Muscle of leg (tissue), 11 donors: ENCODE data around the gene AMFR. TPM values are rescaled to one million over a fixed set of nuclear protein-coding genes. Genes with fewer than 3 reads are reported as not detected.
"Not testable (repeated sequence)": the region's sequence is repeated elsewhere in the genome, so short reads cannot be mapped to it uniquely, and the experiment has no call there.

Experiments used
- DNase-seq: peaks from one replicate; pipeline ENCODE4 v3.0.0; 2013
- H3K27ac ChIP-seq: one replicate; pipeline ENCODE4 v1.5.1; 2013; ENCODE audit warnings: mild to moderate bottlenecking, low read length, control low read depth
- H3K27me3 ChIP-seq: one replicate; pipeline ENCODE4 v1.6.1; 2013; ENCODE audit warnings: low read length; ENCODE audit not compliant: control insufficient read depth, insufficient read depth
- H3K36me3 ChIP-seq: one replicate; pipeline ENCODE4 v1.6.1; 2013; ENCODE audit warnings: low read length; ENCODE audit not compliant: control insufficient read depth, insufficient read depth
- H3K4me1 ChIP-seq: one replicate; pipeline ENCODE4 v1.6.1; 2013; ENCODE audit warnings: low read length; ENCODE audit not compliant: control insufficient read depth, insufficient read depth
- H3K4me3 ChIP-seq: one replicate; pipeline ENCODE4 v1.5.1; 2013; ENCODE audit warnings: low read length, control low read depth
- H3K9me3 ChIP-seq: replicated peaks from 2 replicates; pipeline ENCODE4 v1.6.1; 2013; ENCODE audit warnings: low read depth, low read length; ENCODE audit not compliant: control insufficient read depth
- WGBS: methylation state at CpG from one replicate; pipeline ENCODE4 v1.1.5; 2013; ENCODE audit warnings: missing lambda C conversion rate; ENCODE audit not compliant: insufficient coverage; 5-methylcytosine and 5-hydroxymethylcytosine counted together
- polyA plus RNA-seq, 8 donors: library from polyadenylated mRNA; unstranded; fragments of 120-200 nt; gene quantifications; one replicate each; pipeline versions ENCODE4 v1.2.1 to v1.2.3, GENCODE V29; 2013; ENCODE audit warnings: inconsistent platforms in 1 of 8, low replicate concordance in 1 of 8; ENCODE audit not compliant: insufficient read length in 8 of 8, insufficient read depth in 1 of 8
- total RNA-seq: library from RNA; stranded (reverse); fragments of 120-200 nt; gene quantifications from one replicate; pipeline ENCODE4 v1.2.4, GENCODE V29; 2013

The AMFR gene
- total and polyA plus RNA-seq, 9 donors: 36.6 to 70.4 (median 49.1) TPM

GRCh38 chr16:56380778-56381485, 44.4 kb downstream of the AMFR start:
- WGBS: no CpG with 5 or more reads among the region's 3 CpGs
- not testable (repeated sequence) for H3K27me3 ChIP-seq, H3K27ac ChIP-seq, H3K4me1 ChIP-seq, DNase-seq, H3K4me3 ChIP-seq, H3K9me3 ChIP-seq
- H3K36me3 ChIP-seq: peaks cover 57% of the 10 kb centered on the region

GRCh38 chr16:56379044-56379443, 46.3 kb downstream of the AMFR start:
- H3K36me3 ChIP-seq: peaks cover 39% of the 10 kb centered on the region
- not testable (repeated sequence) for DNase-seq, H3K4me1 ChIP-seq, H3K4me3 ChIP-seq, H3K27me3 ChIP-seq, H3K9me3 ChIP-seq, H3K27ac ChIP-seq
- WGBS: 100% methylated on average over 1 of the region's 6 CpGs

- H3K9me3 ChIP-seq, H3K27ac ChIP-seq, H3K4me1 ChIP-seq, H3K4me3 ChIP-seq, DNase-seq, H3K27me3 ChIP-seq: not testable (repeated sequence)
- WGBS: no CpG with 5 or more reads among the region's 6 CpGs
- H3K36me3 ChIP-seq: peaks cover 18% of the 10 kb centered on the region
Measured at GRCh38 chr16:56375792-56376191, 49.6 kb downstream of the AMFR start.

GRCh38 chr16:56373003-56373402, 52.3 kb downstream of the AMFR start:
- no peak overlapping the region for H3K4me3 ChIP-seq
- DNase-seq: no peak
- WGBS: no CpG with 5 or more reads among the region's 4 CpGs
- H3K27me3 ChIP-seq: no peaks in the 10 kb centered on the region
- H3K9me3 ChIP-seq: no peaks in the 10 kb centered on the region
- no peak overlapping the region for H3K27ac ChIP-seq
- H3K36me3 ChIP-seq: peaks cover 13% of the 10 kb centered on the region
- no peaks in the 10 kb centered on the region for H3K4me1 ChIP-seq

GRCh38 chr16:56372013-56372634, 53.2 kb downstream of the AMFR start:
- peaks cover 22% of the 10 kb centered on the region for H3K36me3 ChIP-seq
- WGBS: 74% methylated on average over 3 of the region's 7 CpGs

GRCh38 chr16:56371660-56371937, 53.7 kb downstream of the AMFR start:
- Histone ChIP-seq H3K9me3 (no peaks in the 10 kb centered on the region), H3K4me3 (no peak overlapping the region), H3K27ac (no peak overlapping the region), H3K27me3 (no peaks in the 10 kb centered on the region), H3K4me1 (no peaks in the 10 kb centered on the region), H3K36me3 (peaks cover 27% of the 10 kb centered on the region)
- no CpG with 5 or more reads among the region's 1 CpG for WGBS
- no peak for DNase-seq

More at GRCh38 chr16:56372013-56372634, 53.2 kb downstream of the AMFR start:
- Histone ChIP-seq H3K9me3 (no peaks in the 10 kb centered on the region), H3K27ac (no peak overlapping the region), H3K4me3 (no peak overlapping the region), H3K4me1 (no peaks in the 10 kb centered on the region), H3K27me3 (no peaks in the 10 kb centered on the region)
- no peak for DNase-seq

GRCh38 chr16:56370875-56371659, 54.3 kb downstream of the AMFR start:
- Histone ChIP-seq H3K4me3 (no peak overlapping the region), H3K9me3 (no peaks in the 10 kb centered on the region), H3K27me3 (no peaks in the 10 kb centered on the region), H3K36me3 (peaks cover 30% of the 10 kb centered on the region), H3K27ac (no peak overlapping the region), H3K4me1 (no peaks in the 10 kb centered on the region)
- 33% methylated on average over 2 of the region's 6 CpGs for WGBS
- no peak for DNase-seq

- H3K36me3 ChIP-seq: peaks cover 33% of the 10 kb centered on the region
- no peaks in the 10 kb centered on the region for H3K27me3 ChIP-seq
- no peaks in the 10 kb centered on the region for H3K4me1 ChIP-seq
- no peak overlapping the region for H3K4me3 ChIP-seq
- no CpG with 5 or more reads among the region's 2 CpGs for WGBS
- no peak overlapping the region for H3K27ac ChIP-seq
- DNase-seq: no peak
- no peaks in the 10 kb centered on the region for H3K9me3 ChIP-seq
Measured at GRCh38 chr16:56370185-56370874, 55.0 kb downstream of the AMFR start.

GRCh38 chr16:56369202-56369601, 56.1 kb downstream of the AMFR start:
- 85% methylated on average over 3 of the region's 5 CpGs for WGBS
- no peak overlapping the region for H3K27ac ChIP-seq
- no peaks in the 10 kb centered on the region for H3K4me1 ChIP-seq
- H3K27me3 ChIP-seq: no peaks in the 10 kb centered on the region
- no peaks in the 10 kb centered on the region for H3K9me3 ChIP-seq
- H3K4me3 ChIP-seq: no peak overlapping the region
- no peak for DNase-seq
- peaks cover 43% of the 10 kb centered on the region for H3K36me3 ChIP-seq

- Histone ChIP-seq H3K9me3 (no peaks in the 10 kb centered on the region), H3K36me3 (peaks cover 50% of the 10 kb centered on the region), H3K4me1 (no peaks in the 10 kb centered on the region), H3K27ac (no peak overlapping the region), H3K27me3 (no peaks in the 10 kb centered on the region), H3K4me3 (no peak overlapping the region)
- no CpG with 5 or more reads among the region's 2 CpGs for WGBS
- no peak for DNase-seq
Measured at GRCh38 chr16:56368545-56368944, 56.8 kb downstream of the AMFR start.
